ENCODE data around the gene NDUFC2.
"Not testable (repeated sequence)": the region's sequence is repeated elsewhere in the genome, so short reads cannot be mapped to it uniquely, and the experiment has no call there.

NDUFC2 gene

GRCh38 chr11:78080084-78080817, 589 bp upstream of the NDUFC2 start:
- DNase-seq (ENCODE audit: low read depth in 2 of 2) = no peak

DNA sequence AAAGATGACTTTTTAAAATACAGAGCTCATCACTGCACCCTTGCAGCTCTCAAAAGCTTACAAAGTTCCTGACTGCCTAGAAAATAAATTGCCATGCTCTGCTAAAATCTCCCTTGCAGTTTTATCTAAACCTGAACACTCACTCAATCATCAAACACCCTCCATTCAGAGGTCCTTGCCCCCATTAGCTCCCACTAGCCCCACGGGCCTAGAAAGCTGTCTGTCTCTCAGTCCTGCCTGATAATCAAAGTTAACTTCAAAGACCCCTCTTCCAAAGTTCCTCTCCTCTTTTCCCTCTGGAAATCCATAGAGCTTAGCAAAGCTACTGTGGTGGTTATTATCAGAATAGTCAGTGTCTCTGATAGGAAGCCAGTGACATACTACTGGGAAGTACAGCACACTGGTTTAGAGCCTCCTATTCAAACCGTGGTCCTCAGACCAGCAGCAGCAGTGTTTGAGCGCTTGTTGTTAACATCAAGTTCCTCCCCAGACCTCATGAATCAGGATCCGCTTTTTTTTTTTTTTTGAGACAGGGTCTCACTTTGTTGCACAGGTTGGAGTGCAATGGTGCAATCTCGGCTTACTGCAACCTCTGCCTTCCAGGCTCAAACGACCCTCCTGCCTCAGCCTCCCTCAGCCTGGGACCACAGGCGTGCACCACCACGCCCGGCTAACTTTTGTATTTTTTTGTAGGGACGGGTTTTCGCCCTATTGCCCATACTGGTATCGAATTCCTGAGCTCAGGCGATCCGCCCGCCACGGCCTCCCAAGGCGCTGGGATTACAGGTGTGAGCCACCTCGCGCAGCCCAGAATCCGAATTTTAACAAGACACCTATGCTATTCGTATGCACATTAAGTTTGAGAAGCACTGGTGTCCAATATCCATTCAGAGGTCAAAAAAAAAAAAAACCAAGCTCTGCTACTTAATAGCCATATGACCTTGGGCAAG, 1.2 kb downstream of the NDUFC2 start:
- no peak for DNase-seq (ENCODE audit: low read depth in 2 of 2)

GRCh38 chr11:78077592-78077991, 2.1 kb downstream of the NDUFC2 start:
- not testable (repeated sequence) for DNase-seq (ENCODE audit: low read depth in 2 of 2)

DNA sequence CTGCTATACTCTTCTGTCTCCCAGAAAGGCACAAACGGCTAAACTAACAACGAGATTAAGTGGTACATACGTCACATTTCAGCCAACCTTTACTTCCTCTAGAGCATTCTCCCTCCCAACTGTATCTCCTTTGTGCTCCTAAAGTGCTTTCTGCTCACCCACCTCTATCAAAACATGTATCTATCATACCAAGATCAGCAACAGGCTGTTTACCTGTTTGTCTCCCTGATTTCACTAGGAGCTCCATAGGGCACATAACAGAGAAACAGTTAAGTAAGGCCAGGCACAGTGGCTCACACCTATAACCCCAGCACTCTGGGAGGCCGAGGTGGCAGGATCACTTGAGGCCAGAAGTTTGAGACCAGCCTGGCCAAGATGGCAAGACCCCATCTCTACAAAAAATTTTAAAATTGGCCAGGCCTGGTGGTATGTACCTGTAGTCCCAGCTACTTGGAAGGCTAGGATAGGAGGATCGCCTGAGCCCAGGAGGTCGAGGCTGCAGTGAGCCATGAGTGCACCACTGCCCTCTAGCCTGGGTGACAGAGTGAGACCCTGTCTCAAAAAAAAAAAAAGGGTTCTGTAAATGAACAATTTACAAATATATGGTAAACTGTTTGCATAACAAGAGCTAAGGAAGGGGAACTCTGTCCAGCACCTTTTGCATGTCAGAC, 2.8 kb downstream of the NDUFC2 start:
- no peak for DNase-seq (ENCODE audit: low read depth in 2 of 2)

DNA sequence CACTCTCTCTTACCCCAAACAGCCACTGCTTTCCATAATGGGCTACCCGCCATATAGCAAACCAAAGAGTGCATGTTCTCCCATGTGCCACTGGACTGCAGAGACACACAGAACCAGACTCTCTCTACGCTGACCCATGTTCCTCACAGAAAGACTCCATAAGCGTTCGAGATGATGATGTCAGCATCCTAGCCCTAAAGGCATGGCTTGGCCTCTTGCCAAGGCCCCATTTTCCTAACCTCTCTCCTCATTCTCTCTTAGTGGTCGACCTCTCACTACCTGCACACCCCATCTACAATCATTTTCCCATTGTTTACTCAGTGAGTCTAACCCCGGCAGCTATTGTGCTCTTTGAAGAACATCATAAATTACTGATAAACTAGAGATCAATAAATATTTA, 4.9 kb downstream of the NDUFC2 start:
- DNase-seq (ENCODE audit: low read depth in 2 of 2) = no peak

DNA sequence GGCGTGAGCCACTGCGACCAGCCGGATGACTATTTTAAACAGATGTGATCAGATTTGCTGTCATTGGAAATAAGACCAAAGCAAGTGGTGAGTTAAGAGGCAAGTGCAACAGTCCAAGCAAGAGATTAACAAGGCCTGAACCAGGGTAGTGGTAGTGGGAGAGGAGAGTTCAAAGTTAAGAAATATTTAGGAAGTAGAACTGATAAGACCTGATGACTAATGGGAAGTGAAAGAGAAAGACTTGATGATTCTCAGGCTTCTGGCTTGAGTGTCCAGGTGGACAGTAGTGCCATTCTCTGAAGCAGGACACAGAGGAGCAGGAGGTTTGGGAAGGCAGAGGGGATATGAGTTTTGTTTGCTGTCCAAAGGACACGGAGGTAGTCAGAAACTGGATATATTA, 7.2 kb downstream of the NDUFC2 start:
- DNase-seq (ENCODE audit: low read depth in 2 of 2) = no peak

GRCh38 chr11:78071717-78072116, 7.9 kb downstream of the NDUFC2 start:
- no peak for DNase-seq (ENCODE audit: low read depth in 2 of 2)

DNA sequence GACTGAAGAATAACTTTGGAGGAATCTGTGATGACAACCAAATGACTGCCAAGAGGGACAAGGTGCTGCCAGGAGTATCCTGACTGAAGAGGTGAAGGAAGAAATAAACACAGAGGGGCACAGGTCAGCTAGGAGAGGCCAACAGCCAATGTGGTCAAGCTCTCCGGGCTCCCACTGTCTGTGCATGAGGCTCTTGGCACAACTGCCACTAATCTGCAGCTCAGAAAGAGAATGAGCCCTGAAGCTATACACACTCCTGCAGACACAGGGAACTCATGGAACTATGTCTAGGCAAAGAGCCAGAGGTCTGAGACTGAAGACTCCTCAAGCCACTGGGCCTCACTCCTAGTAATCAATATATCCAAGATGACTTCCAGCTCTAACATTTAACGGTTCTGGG, 9.0 kb downstream of the NDUFC2 start:
- no peak for DNase-seq (ENCODE audit: low read depth in 2 of 2)

DNA sequence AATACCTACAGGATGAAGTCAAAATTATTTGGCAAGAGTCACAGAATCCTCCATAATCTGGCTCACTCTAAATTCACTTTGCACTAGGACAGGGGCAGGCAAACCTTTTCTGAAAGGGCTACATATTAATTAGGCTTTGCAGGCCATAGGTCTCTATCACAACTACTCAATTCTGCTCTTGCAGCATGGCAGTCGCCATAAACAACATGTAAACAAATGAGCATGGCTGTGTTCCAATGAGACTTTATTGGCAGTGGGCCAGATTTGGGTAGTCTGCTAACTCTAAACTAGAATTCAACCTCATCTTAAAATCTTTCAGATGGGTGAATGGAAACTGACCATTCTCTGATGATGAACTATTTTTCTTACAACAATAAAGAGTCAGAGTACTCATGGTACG, 10.2 kb downstream of the NDUFC2 start:
- no peak for DNase-seq (ENCODE audit: low read depth in 2 of 2)

- DNase-seq (ENCODE audit: low read depth in 2 of 2) = no peak
These were observed 12.0 kb downstream of the NDUFC2 start for GRCh38 chr11:78067704-78068103.

GRCh38 chr11:78066471-78066870, 13.2 kb downstream of the NDUFC2 start:
- DNase-seq (ENCODE audit: low read depth in 2 of 2) = no peak

DNA sequence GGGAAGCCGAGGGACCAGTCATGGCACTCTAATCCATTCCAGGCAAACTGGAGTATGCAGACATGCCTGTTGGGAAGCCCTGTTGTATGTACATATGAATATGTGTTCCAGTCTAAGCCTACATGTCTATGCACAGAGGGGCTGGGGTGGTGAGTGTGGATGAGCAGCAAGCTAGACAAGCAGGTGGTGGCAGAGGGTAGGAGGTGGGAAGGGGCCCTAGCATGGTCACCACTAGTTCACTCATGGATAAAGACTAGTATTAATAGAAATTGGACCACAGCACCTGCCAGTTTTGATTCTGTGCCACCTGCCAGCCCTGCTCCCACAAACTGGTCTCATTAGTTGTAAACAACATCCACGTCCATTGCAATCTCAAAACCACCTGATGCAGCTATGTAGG, 14.5 kb downstream of the NDUFC2 start:
- no peak for DNase-seq (ENCODE audit: low read depth in 2 of 2)

DNA sequence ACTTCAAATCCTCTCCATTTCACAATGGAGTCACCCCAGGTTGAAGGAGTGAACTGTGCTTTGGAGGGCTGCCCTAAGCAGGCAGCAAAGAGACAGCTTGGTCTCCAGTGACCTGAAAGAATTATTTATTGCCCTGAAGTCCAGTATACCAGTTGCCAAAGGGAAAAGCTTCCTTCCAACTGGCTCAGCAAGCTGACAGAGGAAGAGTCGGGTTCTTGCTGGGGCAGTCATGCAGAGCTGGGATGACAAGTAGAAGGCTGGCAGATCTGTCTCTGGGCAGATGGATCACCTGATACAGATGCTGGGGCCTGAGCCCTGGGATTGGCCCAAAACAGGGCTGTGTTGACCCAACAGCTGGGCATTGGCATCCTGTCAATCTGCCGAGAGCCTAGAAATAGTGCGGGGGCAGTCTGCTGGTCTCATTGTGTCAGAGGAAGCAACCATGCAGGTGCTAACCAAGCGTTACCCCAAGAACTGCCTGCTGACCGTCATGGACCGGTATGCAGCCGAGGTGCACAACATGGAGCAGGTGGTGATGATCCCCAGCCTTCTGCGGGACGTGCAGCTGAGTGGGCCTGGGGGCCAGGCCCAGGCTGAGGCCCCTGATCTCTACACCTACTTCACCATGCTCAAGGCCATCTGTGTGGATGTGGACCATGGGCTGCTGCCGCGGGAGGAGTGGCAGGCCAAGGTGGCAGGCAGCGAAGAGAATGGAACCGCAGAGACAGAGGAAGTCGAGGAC, 16.1 kb downstream of the NDUFC2 start, which contains the start of gene THRSP:
TSS of gene THRSP (plus strand) at position 422 of the 742 bp plus-strand sequence. CDS start at position 443, 21 bp downstream.
- no peak for DNase-seq (ENCODE audit: low read depth in 2 of 2)

DNA sequence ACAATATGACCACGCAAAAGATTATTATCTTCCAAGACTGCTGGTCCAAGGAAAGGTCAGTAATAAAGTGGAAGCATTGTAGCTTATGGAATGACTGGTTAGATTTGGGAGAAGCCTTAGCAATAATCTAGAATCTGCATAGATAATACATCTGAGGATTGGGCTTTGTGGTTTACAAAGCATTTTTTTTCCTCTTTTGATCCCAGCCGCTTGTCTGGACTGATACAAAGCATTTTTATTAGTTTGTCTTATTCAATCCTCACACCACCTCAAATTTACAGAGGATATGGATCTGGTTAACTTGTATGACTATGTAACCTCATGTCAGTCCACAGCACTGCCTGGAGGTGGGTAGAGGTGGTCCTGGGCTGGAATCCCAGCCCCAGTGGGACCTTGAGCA, 17.0 kb downstream of the NDUFC2 start:
- no peak for DNase-seq (ENCODE audit: low read depth in 2 of 2)

DNA sequence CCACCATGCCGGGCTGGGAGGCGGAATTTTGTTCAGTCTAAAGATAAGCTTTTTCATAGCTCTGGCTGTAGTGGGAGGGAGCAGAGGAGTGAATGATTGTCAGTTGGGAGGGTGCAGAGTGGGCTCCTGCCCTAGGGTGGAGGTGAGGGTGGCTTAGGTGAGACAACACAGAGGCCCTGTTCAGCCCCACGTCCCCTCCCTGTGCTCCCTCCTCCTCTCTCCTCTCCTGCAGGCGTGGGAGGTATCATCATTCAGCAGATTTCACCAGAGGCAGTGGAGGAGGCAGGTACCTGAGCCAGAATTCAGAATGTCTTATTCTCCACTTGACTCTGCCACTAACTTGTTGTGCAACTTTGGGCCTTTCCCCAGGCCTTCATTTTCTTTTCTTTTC, 17.7 kb downstream of the NDUFC2 start:
- no peak for DNase-seq (ENCODE audit: low read depth in 2 of 2)

GRCh38 chr11:78061088-78061920, 18.4 kb downstream of the NDUFC2 start:
- no peak for DNase-seq (ENCODE audit: low read depth in 2 of 2)

DNA sequence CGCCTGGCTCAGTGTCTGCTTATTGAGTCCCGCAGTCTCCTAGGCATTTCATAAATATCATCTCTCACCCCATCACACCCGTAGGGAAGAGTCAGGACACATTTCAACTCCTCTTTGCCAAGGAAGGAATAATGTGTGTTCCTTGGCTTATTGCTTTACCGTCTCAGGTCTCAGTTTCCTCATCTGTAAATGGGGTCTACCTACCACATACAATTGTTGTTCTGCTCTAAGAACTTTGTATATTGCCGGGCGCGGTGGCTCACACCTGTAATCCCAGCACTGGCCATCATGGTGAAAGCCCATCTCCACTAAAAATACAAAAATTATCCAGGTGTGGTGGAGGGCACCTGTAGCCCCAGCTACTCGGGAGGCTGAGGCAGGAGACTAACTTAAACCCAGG, 19.1 kb downstream of the NDUFC2 start:
- DNase-seq (ENCODE audit: low read depth in 2 of 2) = no peak

GRCh38 chr11:78059749-78060328, 19.8 kb downstream of the NDUFC2 start:
- DNase-seq (ENCODE audit: low read depth in 2 of 2) = not testable (repeated sequence)

DNA sequence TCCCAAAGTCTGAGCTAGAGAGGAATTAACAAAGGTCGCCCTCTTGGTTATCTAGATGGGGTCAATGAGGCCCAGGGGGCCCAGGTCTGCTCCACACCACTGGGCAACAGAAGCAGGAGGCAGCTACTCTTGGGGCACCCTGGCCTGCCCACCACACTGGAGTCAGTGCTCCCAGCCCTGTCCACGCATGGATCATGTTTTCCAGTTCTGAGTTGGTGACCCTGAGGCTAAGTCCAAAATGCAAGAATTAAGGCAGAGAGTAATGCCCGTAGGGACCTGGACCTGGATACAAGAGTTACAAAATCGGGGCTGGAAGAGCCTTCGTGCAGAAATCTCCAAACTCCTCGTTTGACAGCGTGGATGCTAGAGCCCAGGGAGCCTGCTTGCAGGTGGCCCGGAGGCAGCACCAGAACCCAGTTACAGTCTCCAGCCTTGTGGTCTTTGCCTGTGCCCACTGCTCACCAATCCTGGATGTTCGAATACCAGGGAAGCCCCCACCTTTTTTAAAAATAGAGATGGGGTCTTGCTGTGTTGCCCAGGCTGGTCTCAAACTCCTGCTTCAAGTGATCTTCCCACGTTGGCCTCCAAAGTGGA, 22.1 kb downstream of the NDUFC2 start:
- DNase-seq (ENCODE audit: low read depth in 2 of 2) = no peak

- no peak for DNase-seq (ENCODE audit: low read depth in 2 of 2)
These were observed 23.6 kb downstream of the NDUFC2 start for GRCh38 chr11:78056093-78056492.

Data from stimulated activated CD4-positive, alpha-beta T cell treated with anti-CD3 and anti-CD28 coated beads, Interleukin-4, amount 100 ng/mL, for 48 hours (primary cell).